H1 (cell line): Measurements from ENCODE around the gene RNFT2. TPM values are rescaled to one million over a fixed set of nuclear protein-coding genes. Genes with fewer than 3 reads are reported as not detected.

Source experiments
- CTCF ChIA-PET: fragments of 300-600 bp; sonication (Branson Sonifier 250); formaldehyde crosslinking; loops from one replicate; lab custom pipeline; 2021; ENCODE audit not compliant: partially characterized antibody; lab: Charles Lee
- POLR2A ChIA-PET: fragments of 300-600 bp; sonication (Branson Sonifier 250); formaldehyde crosslinking; loops from one replicate; lab custom pipeline; 2021; ENCODE audit warnings: inconsistent platforms; ENCODE audit not compliant: partially characterized antibody; lab: Charles Lee
- DNase-seq, 2 experiments: peaks; one replicate each; pipeline versions ENCODE4 v3.0.0 to v3.0.0-alpha.2; 2010 to 2022; ENCODE audit warnings: low spot score in 2 of 2, low read depth in 1 of 2, mixed read lengths in 1 of 2
- FAIRE-seq: peaks from 2 replicates; lab custom pipeline; 2011; peaks lifted over from hg19 to GRCh38; lab: Jason Lieb, UNC
- H2AFZ ChIP-seq: 2 replicates; pipeline ENCODE4 v1.8.1; 2012; ENCODE audit warnings: low read length, inconsistent platforms
- H2AK5ac ChIP-seq: 2 replicates; pipeline ENCODE4 v1.6.1; 2013; ENCODE audit warnings: low read depth, low read length
- H2BK120ac ChIP-seq: replicated peaks from 2 replicates; pipeline ENCODE3; 2013; ENCODE audit warnings: low read depth, low read length, inconsistent platforms
- H2BK12ac ChIP-seq: 2 replicates; pipeline ENCODE4 v1.6.1; 2013; ENCODE audit warnings: low read depth, low read length
- H2BK15ac ChIP-seq: 2 replicates; pipeline ENCODE4 v1.6.1; 2013; ENCODE audit warnings: low read length
- H2BK20ac ChIP-seq: 2 replicates; pipeline ENCODE4 v1.6.1; 2013; ENCODE audit warnings: low read length
- H2BK5ac ChIP-seq: 2 replicates; pipeline ENCODE4 v1.6.1; 2013; ENCODE audit warnings: low read depth, low read length
- H3K14ac ChIP-seq: 2 replicates; pipeline ENCODE4 v1.6.1; 2013; ENCODE audit warnings: inconsistent platforms; ENCODE audit not compliant: insufficient read length
- H3K18ac ChIP-seq: 2 replicates; pipeline ENCODE4 v1.6.1; 2013; ENCODE audit warnings: low read length; ENCODE audit errors: extremely low read depth
- H3K23ac ChIP-seq: 2 replicates; pipeline ENCODE4 v1.6.1; 2013; ENCODE audit warnings: inconsistent platforms; ENCODE audit not compliant: insufficient read length
- H3K23me2 ChIP-seq: 2 replicates; pipeline ENCODE4 v1.6.1; 2013; ENCODE audit warnings: low read depth, low read length
- H3K27ac ChIP-seq: 2 replicates; pipeline ENCODE4 v1.6.1; 2011; ENCODE audit warnings: low read depth, low read length, inconsistent platforms
- H3K27me3 ChIP-seq, 4 experiments: replicated peaks in 1 of 4; 1 replicate in 1 of 4; 2 replicates in 3 of 4; pipeline versions ENCODE4 v1.6.1 to v1.8.1; 2011 to 2013; ENCODE audit warnings: low read length in 3 of 4, mild to moderate bottlenecking in 3 of 4, inconsistent platforms in 2 of 4, mixed read lengths in 2 of 4, moderate library complexity in 1 of 4; ENCODE audit not compliant: control insufficient read depth in 3 of 4, insufficient read depth in 3 of 4; ENCODE audit errors: extremely low read depth in 1 of 4
- H3K36me3 ChIP-seq, 4 experiments: 2 replicates each; pipeline versions ENCODE4 v1.6.1 to v1.8.1; 2011 to 2013; ENCODE audit warnings: mild to moderate bottlenecking in 4 of 4, low read length in 3 of 4, moderate library complexity in 2 of 4, control low read depth in 1 of 4, inconsistent platforms in 1 of 4; ENCODE audit not compliant: insufficient read depth in 4 of 4, control insufficient read depth in 2 of 4
- H3K4ac ChIP-seq: replicated peaks from 2 replicates; pipeline ENCODE3; 2013; ENCODE audit warnings: low read length, low read depth, mixed read lengths, inconsistent platforms; ENCODE audit not compliant: insufficient read length
- H3K4me1 ChIP-seq, 4 experiments: replicated peaks in 1 of 4; 1 replicate in 1 of 4; 2 replicates in 3 of 4; pipeline versions ENCODE4 v1.6.1 to v1.8.1; 2011 to 2013; ENCODE audit warnings: low read length in 3 of 4, inconsistent platforms in 2 of 4, mixed read lengths in 1 of 4; ENCODE audit not compliant: insufficient read depth in 4 of 4, control insufficient read depth in 3 of 4
- H3K4me2 ChIP-seq, 2 experiments: 2 replicates each; pipeline versions ENCODE4 v1.6.1 to v1.8.1; 2011 to 2013; ENCODE audit warnings: low read depth in 2 of 2, low read length in 2 of 2, control low read depth in 1 of 2, inconsistent platforms in 1 of 2, mild to moderate bottlenecking in 1 of 2; ENCODE audit not compliant: insufficient read depth in 1 of 2
- H3K4me3 ChIP-seq, 4 experiments: fragments of 200-600, 300-600 bp in 1 of 4; sonication (generic), shearing (Covaris generic), sonication (Bioruptor Twin) in 1 of 4; 2 replicates each; pipeline versions ENCODE4 v1.5.1 to v1.8.1; 2011 to 2016; ENCODE audit warnings: low read length in 4 of 4, low read depth in 3 of 4, control low read depth in 2 of 4, inconsistent platforms in 2 of 4, mild to moderate bottlenecking in 2 of 4, mixed read lengths in 1 of 4, moderate library complexity in 1 of 4; ENCODE audit not compliant: insufficient read depth in 2 of 4; ENCODE audit errors: extremely low read depth in 1 of 4
- H3K56ac ChIP-seq: replicated peaks from 2 replicates; pipeline ENCODE3; 2013; ENCODE audit warnings: low read depth, mild to moderate bottlenecking, mixed read lengths, low read length, inconsistent platforms; ENCODE audit not compliant: insufficient read length
- H3K79me1 ChIP-seq: 2 replicates; pipeline ENCODE4 v1.6.1; 2013; ENCODE audit warnings: low read depth, low read length, control low read depth
- H3K79me2 ChIP-seq, 2 experiments: 2 replicates each; pipeline versions ENCODE4 v1.6.1 to v1.8.1; 2012 to 2013; ENCODE audit warnings: low read length in 2 of 2, mild to moderate bottlenecking in 2 of 2, inconsistent platforms in 1 of 2; ENCODE audit not compliant: insufficient read depth in 2 of 2, control insufficient read depth in 1 of 2
- H3K9ac ChIP-seq, 4 experiments: replicated peaks in 1 of 4; 1 replicate in 1 of 4; 2 replicates in 3 of 4; pipeline versions ENCODE4 v1.6.1 to v1.8.1; 2011 to 2013; ENCODE audit warnings: low read depth in 3 of 4, low read length in 3 of 4, control low read depth in 2 of 4, mild to moderate bottlenecking in 2 of 4, moderate library complexity in 2 of 4, inconsistent platforms in 1 of 4; ENCODE audit errors: extremely low read depth in 1 of 4
- H3K9me3 ChIP-seq, 2 experiments: 2 replicates each; pipeline versions ENCODE4 v1.6.1 to v1.8.1; 2012 to 2013; ENCODE audit warnings: mild to moderate bottlenecking in 2 of 2, moderate library complexity in 2 of 2, control low read depth in 1 of 2, inconsistent platforms in 1 of 2, low read depth in 1 of 2, low read length in 1 of 2, mixed read lengths in 1 of 2; ENCODE audit not compliant: insufficient read depth in 2 of 2
- H4K20me1 ChIP-seq, 2 experiments: replicated peaks in 1 of 2; 2 replicates each; pipeline versions ENCODE3 to v1.8.1; 2011 to 2013; ENCODE audit warnings: inconsistent platforms in 2 of 2, low read length in 2 of 2, mild to moderate bottlenecking in 1 of 2; ENCODE audit not compliant: insufficient read depth in 2 of 2, control insufficient read depth in 1 of 2
- H4K5ac ChIP-seq: 2 replicates; pipeline ENCODE4 v1.6.1; 2013; ENCODE audit warnings: low read length, low read depth, mixed read lengths, inconsistent platforms; ENCODE audit not compliant: insufficient read length
- H4K8ac ChIP-seq: 2 replicates; pipeline ENCODE4 v1.8.0; 2013; ENCODE audit warnings: mild to moderate bottlenecking, moderate library complexity, low read length, inconsistent platforms; ENCODE audit not compliant: insufficient read depth; ENCODE audit errors: extremely low read depth
- H4K91ac ChIP-seq: replicated peaks from 2 replicates; pipeline ENCODE3; 2013; ENCODE audit warnings: low read length, mixed read lengths, inconsistent platforms; ENCODE audit not compliant: insufficient read length
- MAFK ChIP-seq: IDR thresholded peaks from 2 replicates; pipeline ENCODE4 v1.6.1; 2012; ENCODE audit warnings: low read depth, mild to moderate bottlenecking, improper control_type of control experiment, low read length
- RAD21 ChIP-seq, 2 experiments: IDR thresholded peaks in 1 of 2; conservative IDR thresholded peaks in 1 of 2; 2 replicates each; pipeline ENCODE4 v1.6.1; 2011; ENCODE audit warnings: low read depth in 2 of 2, low read length in 2 of 2, improper control_type of control experiment in 1 of 2, inconsistent platforms in 1 of 2, mild to moderate bottlenecking in 1 of 2, moderate library complexity in 1 of 2
- SIN3A ChIP-seq, 2 experiments: IDR thresholded peaks in 1 of 2; conservative IDR thresholded peaks in 1 of 2; 2 replicates each; pipeline ENCODE4 v1.6.1; 2011 to 2012; ENCODE audit warnings: low read length in 2 of 2, improper control_type of control experiment in 1 of 2, low read depth in 1 of 2, mild to moderate bottlenecking in 1 of 2
- WGBS, 2 experiments: shearing (Covaris generic) in 1 of 2; methylation state at CpG; one replicate each; pipeline versions ENCODE4 v1.1.6 to v1.1.7; 2013 to 2015; ENCODE audit warnings: low lambda C conversion rate in 2 of 2, mixed read lengths in 2 of 2, inconsistent platforms in 1 of 2, low coverage in 1 of 2, missing lambda C conversion rate in 1 of 2; ENCODE audit not compliant: insufficient replicate concordance in 2 of 2, insufficient coverage in 1 of 2, insufficient read length in 1 of 2; ENCODE audit errors: extremely low coverage in 1 of 2, missing lambda C conversion rate in 1 of 2; 5-methylcytosine and 5-hydroxymethylcytosine counted together
- polyA plus RNA-seq, 7 experiments: library from polyadenylated mRNA; depleted of rRNA in 3 of 7; stranded (reverse) in 5 of 7; unstranded in 2 of 7; fragments of >200 nt in 5 of 7; fragments of 200-250 nt in 2 of 7; gene quantifications; 1 replicate in 5 of 7; 2 replicates in 1 of 7; 4 replicates in 1 of 7; pipeline versions ENCODE4 v1.2.1 to v1.2.3, GENCODE V29; 2011 to 2013; ENCODE audit warnings: missing spikeins in 2 of 7, mixed read lengths in 2 of 7
- total RNA-seq: library from RNA; stranded (reverse); fragmentation: NEBNext Ultra II Directional; extraction: Animal tissue kit (Norgen Biotek cat#: 25700); gene quantifications from 2 replicates; pipeline ENCODE4 v1.2.1, GENCODE V29; 2021
- TF ChIP-seq, protein P1 (sequence below): IDR thresholded peaks from 2 replicates; pipeline ENCODE4 v1.6.1; 2011; ENCODE audit warnings: low read length, improper control_type of control experiment

RNFT2 gene
- total and polyA plus RNA-seq, 2 of the 8 experiments (the other 6 are each of a cell fraction or from before 2014, with no cell fraction given) = 14.2 to 33.1 TPM

DNA sequence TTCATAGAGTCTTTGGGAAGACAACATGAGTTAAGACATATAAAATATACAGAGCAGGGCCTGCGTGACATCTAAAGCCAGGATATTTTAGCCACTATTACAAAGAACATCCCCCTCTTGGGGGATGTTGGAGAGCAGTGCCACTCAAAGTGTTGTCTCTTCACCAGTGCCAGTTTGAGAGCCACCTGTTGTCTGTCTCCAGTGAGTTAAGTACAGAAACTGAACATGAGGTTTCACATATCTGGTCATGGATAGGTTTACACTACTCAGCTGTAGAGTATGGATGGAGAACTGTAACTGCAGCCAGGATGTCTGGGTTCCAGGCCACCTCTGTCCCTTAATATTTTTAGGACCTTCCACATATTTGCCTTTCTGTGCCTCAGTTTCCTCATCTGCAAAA lies 39.1 kb downstream of the RNFT2 start:
- no peak overlapping the region for H4K91ac ChIP-seq
- POLR2A ChIA-PET = interaction anchor here (1.2 kb wide), 1 partner anchor 18 kb away, joined by 3 read pairs; no protein-coding TSS in a partner anchor
- H3K4me2 ChIP-seq = no peak overlapping the region
- H3K79me1 ChIP-seq = no peaks in the 10 kb centered on the region
- no peak overlapping the region for H2BK120ac ChIP-seq
- no peaks in the 10 kb centered on the region for H3K9me3 ChIP-seq
- CTCF ChIA-PET = interaction anchor here (1.5 to 2.5 kb wide), 2 partner anchors 8 to 12 kb away, joined by 4 to 8 read pairs; no protein-coding TSS in a partner anchor
- H3K4me3 ChIP-seq = no peak overlapping the region
- peaks cover 4 to 20% (median 14%) of the 10 kb centered on the region in 4 experiments; a peak in 6 of 8 replicates for H3K36me3 ChIP-seq
- 78% methylated on average over 1 of the region's 1 CpG; no CpG with 5 or more reads in 1 of the 2 experiments for WGBS, 2 experiments
- no peak overlapping the region for H2AK5ac ChIP-seq
- H3K4ac ChIP-seq = no peak overlapping the region
- no peak overlapping the region for H3K18ac ChIP-seq
- no peak overlapping the region for H2BK5ac ChIP-seq
- no peak for DNase-seq
- no peak overlapping the region for H3K14ac ChIP-seq
- no peak overlapping the region for H4K5ac ChIP-seq
- no peak overlapping the region for H3K27ac ChIP-seq
- FAIRE-seq = no peak
- H2BK15ac ChIP-seq = no peak overlapping the region
- no peak overlapping the region for H2AFZ ChIP-seq
- H3K23ac ChIP-seq = no peak overlapping the region
- H3K9ac ChIP-seq = no peak overlapping the region
- no peaks in the 10 kb centered on the region for H3K79me2 ChIP-seq
- H2BK12ac ChIP-seq = no peak overlapping the region
- H3K23me2 ChIP-seq = no peaks in the 10 kb centered on the region
- H3K56ac ChIP-seq = no peak overlapping the region
- H3K4me1 ChIP-seq = no peaks in the 10 kb centered on the region; a peak in 1 of 7 replicates
- H2BK20ac ChIP-seq = no peak overlapping the region
- H4K20me1 ChIP-seq = peaks cover 0 to 1% of the 10 kb centered on the region in 2 experiments
- no peaks in the 10 kb centered on the region for H3K27me3 ChIP-seq
- H4K8ac ChIP-seq = no peak overlapping the region
- TF ChIP-seq, protein P1, sequence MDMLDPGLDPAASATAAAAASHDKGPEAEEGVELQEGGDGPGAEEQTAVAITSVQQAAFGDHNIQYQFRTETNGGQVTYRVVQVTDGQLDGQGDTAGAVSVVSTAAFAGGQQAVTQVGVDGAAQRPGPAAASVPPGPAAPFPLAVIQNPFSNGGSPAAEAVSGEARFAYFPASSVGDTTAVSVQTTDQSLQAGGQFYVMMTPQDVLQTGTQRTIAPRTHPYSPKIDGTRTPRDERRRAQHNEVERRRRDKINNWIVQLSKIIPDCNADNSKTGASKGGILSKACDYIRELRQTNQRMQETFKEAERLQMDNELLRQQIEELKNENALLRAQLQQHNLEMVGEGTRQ = no peak
- no peak for TF ChIP-seq RAD21 (IDR thresholded peaks at IDR 0.05 in 1 of 2, conservative IDR thresholded peaks at IDR 0.05 in 1 of 2; ENCODE audit: low read depth in 2 of 2, low read length in 2 of 2)
- no peak for TF ChIP-seq MAFK
- TF ChIP-seq SIN3A (conservative IDR thresholded peaks at IDR 0.05 in 1 of 2, IDR thresholded peaks at IDR 0.05 in 1 of 2; ENCODE audit: low read depth in 1 of 2, low read length in 2 of 2) = no peak
- TF ChIP-seq, all 59 proteins: peak for 0
